CD4-positive, alpha-beta T cell treated with Interleukin-12 subunit alpha and Interleukin-12 subunit beta, for 1 hour (primary cell): ENCODE measurements around the gene RINT1.
"Not testable (repeated sequence)": the region's sequence is repeated elsewhere in the genome, so short reads cannot be mapped to it uniquely, and the experiment has no call there.

Source experiments
- DNase-seq: peaks from one replicate; pipeline ENCODE4 v3.0.0-alpha.2; 2020

Gene RINT1

GRCh38 chr7:105531792-105532671 is at the start of gene RINT1:
Gene RINT1 (plus strand): TSS chr7:105532201. CDS start chr7:105532316, 115 bp downstream.
- peak; percentile 92 for DNase-seq

- DNase-seq, result peak; percentile 33
Measured at GRCh38 chr7:105487579-105488571, 44.1 kb upstream of the RINT1 start.

DNA sequence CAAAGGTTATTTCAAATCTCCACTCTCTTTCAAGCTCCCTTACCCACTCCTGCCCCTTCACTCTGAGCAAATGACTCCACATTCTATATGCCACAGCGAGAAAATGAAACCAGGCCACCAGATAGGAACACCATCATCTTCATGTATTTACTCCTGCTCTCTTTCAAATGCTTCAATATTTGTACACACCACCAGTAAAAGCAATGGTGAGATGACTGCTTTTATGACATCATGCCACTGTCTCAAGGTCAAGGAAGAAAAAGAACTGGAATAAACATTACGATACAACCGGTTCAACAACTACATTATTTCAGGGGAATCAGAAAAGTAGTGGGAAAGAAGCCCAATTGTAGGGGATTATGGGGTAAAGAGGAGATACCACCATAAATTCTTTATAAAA is 42.6 kb upstream of the RINT1 start:
- DNase-seq, result no peak

DNA sequence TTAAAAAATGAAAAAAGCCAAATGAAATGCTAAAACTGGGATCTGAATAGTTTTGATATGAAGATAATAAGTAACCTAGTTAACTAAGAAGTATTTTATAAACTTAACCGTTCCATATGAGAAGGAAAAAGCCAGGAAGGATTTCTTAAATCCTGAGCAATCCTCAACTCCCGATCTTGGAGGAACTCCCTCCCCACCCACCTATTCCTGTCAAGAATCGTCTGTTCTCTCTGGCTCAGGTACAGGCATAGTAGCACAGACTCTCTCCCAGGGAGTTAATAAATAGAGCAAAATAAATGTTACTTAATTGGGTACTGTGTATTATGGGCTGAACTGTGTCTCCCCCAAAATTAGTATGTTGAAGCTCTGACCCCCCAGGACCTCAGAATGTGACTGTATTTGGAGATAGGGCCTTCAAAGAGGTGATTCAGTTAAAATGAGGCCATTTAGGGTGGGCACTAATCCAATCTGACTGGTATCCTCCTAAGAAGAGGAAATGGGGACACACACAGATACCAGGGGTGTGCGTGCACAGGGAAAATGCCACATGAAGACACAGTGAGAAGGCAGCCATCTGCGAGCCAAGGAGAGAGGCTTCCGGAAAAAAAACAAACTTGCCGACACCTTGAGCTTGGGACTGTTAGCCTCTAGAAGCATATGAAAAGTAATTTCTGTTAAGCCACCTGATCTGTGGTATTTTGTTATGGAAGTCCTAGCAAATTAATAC is 38.6 kb upstream of the RINT1 start:
- no peak for DNase-seq

DNA sequence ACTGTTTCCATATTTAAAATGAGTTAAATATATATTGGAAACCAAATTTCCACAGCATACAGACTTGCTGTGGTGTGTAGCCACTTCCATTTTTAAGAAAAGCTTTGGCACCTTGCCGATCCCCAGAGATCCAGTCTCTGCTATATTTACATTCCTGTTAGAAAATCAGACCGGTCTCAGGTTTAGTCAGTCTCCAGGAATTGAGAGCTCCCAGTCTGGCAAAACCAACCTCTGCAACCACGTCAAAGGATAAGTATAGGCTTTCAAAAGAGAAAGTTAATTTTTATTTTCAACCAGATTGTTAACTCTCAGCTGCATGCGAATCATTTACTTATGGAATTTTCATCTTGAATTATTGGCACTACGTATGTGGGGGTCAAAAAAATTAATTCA is 38.1 kb upstream of the RINT1 start:
- no peak for DNase-seq

- no peak for DNase-seq
Measured at GRCh38 chr7:105496521-105496920, 35.5 kb upstream of the RINT1 start.

DNA sequence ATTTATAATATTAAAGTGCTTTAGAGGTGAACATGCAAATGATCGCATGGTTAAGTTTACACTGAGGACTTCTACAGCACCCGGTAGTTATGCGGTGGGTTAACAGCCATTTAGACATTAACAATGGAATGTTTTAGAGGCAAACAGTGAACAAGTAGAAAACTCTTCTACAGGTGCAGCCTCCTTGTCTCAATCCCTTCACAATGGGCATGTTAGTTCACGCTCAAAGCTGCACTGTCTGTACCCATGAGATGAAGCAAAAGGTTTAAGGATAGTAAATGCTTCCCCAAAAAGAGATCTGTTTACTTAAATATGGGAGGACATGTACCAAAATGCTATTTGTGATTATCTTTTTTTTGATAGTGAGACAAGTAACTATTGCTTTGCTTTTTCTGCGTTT is 35.0 kb upstream of the RINT1 start:
- no peak for DNase-seq

DNA sequence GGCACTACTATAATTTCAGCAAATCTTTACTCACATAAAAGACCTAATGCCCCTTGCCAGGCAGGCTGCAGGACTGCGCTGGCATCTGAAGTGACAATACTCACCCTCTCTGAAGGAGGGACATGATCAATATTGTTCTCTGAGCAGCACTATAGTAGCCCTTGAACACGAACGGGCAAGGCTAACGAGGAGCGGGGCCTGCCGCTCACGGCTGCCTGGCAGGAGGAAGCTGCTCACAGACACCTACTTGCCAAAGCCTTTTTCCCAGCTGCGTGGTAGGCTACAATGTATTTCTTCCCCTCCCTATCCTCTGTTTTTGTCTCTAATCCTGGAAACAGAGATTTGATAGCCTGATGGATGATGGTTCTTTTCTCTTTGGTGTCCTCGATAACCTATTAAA is 29.8 kb upstream of the RINT1 start:
- DNase-seq, result no peak

- no peak for DNase-seq
Measured at GRCh38 chr7:105512415-105512814, 19.6 kb upstream of the RINT1 start.

DNA sequence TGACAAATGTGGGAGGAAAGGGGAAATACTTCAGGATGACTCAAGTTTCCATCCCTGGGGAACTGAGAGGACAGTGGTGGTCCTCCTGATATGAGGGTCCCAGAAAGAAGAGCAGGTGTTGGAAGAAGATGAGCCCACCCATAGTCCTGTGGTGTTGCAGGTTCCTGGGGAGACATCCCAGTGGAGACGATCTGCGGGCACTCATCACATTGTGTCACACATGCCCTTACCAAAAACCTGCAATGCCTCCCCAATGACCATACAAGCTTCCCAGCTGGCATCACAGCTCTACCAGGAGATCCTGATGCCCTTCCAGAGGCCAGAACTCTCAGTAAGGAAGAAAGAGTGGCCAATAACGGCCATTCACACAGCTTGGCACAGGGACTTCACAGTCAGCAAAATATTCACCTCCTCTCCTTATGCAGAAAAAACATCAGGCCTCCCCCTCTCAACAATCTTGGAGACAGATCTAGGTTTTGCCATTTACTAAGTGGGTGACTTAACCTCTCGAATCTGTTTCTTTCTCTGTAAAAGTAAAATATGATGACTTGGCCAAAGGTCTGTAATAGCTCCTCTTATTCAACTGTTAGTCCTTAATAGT is 19.0 kb upstream of the RINT1 start:
- DNase-seq, result no peak

DNA sequence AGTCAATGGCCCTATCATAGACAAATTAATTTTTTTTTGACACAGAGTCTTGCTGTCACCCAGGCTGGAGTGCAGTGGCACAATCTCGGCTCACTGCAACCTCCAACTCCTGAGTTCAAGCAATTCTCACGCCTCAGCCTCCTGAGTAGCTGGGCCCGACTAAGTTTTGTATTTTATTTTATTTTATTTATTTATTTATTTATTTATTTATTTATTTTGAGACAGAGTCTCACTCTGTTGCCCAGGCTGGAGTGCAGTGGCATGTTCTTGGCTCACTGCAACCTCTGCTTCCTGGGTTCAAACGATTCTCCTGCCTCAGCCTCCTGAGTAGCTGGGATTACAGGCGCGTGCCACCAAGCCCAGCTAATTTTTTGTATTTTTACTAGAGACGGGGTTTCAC is 16.4 kb upstream of the RINT1 start:
- not testable (repeated sequence) for DNase-seq

GRCh38 chr7:105519353-105519752 is 12.6 kb upstream of the RINT1 start:
- DNase-seq, result no peak

DNA sequence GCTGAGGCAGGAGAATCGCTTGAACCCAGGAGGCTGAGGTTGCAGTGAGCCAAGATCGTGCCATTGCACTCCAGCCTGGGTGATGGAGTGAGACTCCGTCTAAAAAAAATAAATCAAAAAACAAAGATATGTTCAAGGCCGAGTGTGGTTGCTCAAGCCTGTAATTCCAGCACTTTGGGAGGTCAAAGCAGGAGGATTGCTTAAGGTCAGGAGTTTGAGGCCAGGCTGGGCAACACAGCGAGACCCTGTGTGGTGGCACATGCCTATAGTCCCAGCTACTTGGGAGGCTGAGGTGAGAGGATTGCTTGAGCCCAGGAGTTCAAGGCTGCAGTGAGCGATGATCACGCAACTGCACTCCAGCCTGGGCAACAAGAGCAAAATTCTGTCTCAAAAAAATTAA is 11.4 kb upstream of the RINT1 start:
- DNase-seq, result not testable (repeated sequence)

- DNase-seq, result peak; percentile 28
Measured at GRCh38 chr7:105521027-105521716, 10.8 kb upstream of the RINT1 start.

DNA sequence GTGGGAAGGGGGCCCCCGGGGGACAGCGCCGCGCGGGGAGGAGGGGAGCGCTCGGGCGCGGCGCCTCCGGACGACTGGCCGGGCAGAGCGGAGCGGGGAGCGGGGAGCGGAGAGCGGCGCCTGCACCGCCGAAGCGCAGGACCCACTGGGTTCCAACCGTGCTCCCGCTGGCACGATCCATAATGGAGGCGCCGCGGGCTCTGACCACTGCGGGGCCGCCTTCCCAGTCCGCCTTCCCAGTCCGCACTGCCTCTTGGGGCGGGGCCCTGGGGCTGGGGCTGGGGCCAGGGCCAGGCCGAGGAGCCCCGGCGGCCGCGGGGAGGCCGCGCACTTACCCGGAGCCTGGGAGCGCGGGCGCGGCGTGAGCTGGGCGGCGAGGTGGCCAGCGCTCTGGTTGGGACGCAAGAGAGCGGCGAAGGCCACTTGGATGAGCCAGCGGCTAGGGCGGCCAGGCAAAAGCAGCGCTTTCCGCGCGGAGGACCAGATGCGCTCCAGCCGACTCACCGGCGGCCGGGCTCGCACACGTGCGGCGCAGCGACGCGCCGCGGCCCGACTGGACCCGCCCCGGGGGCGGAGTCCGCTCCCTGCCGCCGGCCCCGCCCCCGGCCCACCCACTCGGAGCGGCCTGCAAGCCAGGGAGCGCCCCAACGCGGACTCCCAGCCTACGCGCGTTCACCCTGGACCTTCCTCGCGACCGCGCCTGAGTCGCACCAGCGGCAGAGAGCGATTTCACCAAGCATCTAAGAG is 10.1 kb upstream of the RINT1 start, which contains the start of gene PUS7:
Gene PUS7 (minus strand): TSS at position 555 of the 747 bp plus-strand sequence. CDS start 13,759 bp downstream, outside the sequence.
- DNase-seq, result peak; percentile 87

DNA sequence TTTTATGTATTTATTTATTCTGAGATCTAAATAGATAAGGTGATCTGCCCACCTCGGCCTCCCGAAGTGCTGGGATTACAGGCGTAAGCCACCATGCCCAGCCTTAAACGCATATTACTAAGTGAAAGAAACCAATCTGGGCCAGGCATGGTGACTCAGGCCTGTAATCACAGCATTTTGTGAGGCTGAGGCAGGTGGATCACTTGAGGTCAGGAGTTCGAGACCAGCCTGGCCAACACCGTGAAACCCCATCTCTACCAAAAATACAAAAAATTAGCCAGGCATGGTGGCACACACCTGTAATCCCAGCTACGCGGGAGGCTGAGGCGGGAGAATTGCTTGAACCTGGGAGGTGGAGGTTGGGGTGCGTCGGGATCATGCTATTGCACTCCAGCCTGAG is 7.6 kb upstream of the RINT1 start:
- DNase-seq, result not testable (repeated sequence)

DNA sequence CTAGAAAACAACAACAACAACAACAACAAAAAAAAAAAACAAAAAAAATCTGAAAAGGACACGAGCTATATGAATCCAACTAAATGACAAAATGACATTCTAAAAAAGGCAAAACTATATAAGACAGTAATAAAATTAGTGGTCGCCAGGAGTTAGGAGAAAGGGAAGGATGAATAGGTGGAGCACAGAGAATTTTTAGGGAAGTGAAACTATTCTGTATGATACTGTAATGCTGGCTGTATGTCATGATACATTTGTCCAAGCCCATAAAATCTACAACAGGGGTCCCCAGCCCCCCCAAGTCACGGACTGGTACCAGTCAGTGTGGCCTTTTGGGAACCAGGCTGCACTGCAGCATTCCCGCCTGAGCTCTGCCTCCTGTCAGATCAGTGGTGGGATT is 7.2 kb upstream of the RINT1 start:
- DNase-seq, result no peak

DNA sequence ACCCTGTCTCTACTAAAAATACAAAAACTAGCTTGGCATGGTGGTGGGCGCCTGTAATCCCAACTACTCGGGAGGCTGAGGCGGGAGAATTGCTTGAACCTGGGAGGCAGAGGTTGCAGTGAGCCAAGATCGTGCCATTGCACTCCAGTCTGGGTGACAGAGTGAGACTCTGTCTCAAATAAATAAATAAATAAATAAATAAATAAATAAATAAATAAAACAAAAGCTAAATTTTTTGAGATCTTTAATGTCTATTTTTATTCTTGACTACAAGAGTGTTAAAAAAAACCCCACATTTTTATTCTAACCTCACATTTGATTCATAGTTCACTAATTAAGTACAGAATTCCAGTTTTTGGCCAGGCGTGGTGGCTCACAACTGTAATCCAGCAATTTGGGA is 4.3 kb upstream of the RINT1 start:
- not testable (repeated sequence) for DNase-seq

DNA sequence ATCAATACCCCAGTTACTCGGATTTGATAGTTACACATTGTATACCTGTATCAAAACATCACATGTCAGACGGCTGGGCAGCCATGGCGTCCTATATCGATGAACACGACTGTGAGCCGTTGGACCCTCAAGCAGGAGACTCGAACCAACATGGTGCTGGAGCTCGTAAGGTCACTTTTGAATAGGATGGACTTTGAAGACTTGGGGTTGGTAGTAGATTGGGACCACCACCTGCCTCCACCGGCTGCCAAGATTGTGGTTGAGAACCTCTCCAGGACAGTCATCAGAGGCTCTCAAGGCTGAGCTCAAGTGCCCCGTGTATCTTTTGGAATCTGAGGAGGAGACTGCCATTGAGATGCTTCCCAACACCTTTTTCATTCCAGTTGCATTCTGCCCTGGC is 1.9 kb upstream of the RINT1 start:
- DNase-seq, result no peak

DNA sequence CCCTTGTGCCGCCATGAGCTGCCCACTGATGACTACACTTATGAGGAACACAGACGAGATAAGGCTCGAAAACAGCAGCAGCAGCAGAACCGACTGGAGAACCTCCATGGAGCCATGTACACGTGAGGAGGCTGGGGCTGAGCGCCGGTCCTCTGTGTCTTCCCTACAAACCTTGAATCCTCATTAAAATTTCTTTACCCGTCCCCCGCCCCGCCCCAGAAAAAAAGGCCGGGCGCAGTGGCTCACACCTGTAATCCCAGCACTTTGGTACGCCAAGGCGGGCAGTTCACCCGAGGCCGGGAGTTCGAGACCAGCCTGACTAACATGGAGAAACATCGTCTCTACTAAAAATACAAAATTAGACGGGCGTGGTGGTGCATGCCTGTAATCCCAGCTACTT is 1.5 kb upstream of the RINT1 start:
- no peak for DNase-seq
